Measurements from ENCODE around the gene NANOGP8. TPM values are rescaled to one million over a fixed set of nuclear protein-coding genes. Genes with fewer than 3 reads are reported as not detected.

NANOGP8 gene
- total RNA-seq, 1 experiment from 2014 or later: not detected

GRCh38 chr15:35060591-35060990, 24.5 kb downstream of the NANOGP8 start:
- intact Hi-C loops (cut with micrococcal nuclease; ENCODE audit: unreplicated experiment): no loop called here
- no peaks in the 10 kb centered on the region for H3K9me3 Mint-ChIP-seq (ENCODE audit: unreplicated experiment)
- no TSS peak for BruUV-seq (replicated peaks)
- no peaks in the 10 kb centered on the region for H3K4me1 Mint-ChIP-seq (ENCODE audit: low read depth, unreplicated experiment)
- TF ChIP-seq CTCF (IDR thresholded peaks at IDR 0.05; ENCODE audit: insufficient read depth in 1 of 2, low read depth in 1 of 2, low read length in 1 of 2, severe bottlenecking in 1 of 2, unreplicated experiment in 1 of 2): no peak
- no peaks in the 10 kb centered on the region for H3K36me3 Mint-ChIP-seq (ENCODE audit: insufficient read depth, unreplicated experiment)
- H3K4me3 Mint-ChIP-seq (ENCODE audit: unreplicated experiment): no peak overlapping the region
- Histone ChIP-seq H3K4me1 (no peaks in the 10 kb centered on the region), H3K36me3 (ENCODE audit: control insufficient read depth, insufficient read depth, low read length) (no peaks in the 10 kb centered on the region), H3K4me3 (ENCODE audit: low read depth, low read length) (no peak overlapping the region), H3K27me3 (replicated peaks; ENCODE audit: control insufficient read depth, insufficient read depth, low read length) (no peaks in the 10 kb centered on the region), H3K9me3 (no peaks in the 10 kb centered on the region)
- CTCF ChIA-PET: interaction anchor here (0.7 kb wide), 1 partner anchor 956 kb away, joined by 3 read pairs; no protein-coding TSS in a partner anchor
- no peak overlapping the region for H3K27ac Mint-ChIP-seq (ENCODE audit: unreplicated experiment)
- H3K27me3 Mint-ChIP-seq (ENCODE audit: insufficient read depth, unreplicated experiment): peaks cover 3% of the 10 kb centered on the region
- no peak for DNase-seq
- POLR2A ChIA-PET: no interaction called here

- Mint-ChIP-seq H3K36me3 (ENCODE audit: insufficient read depth, unreplicated experiment) (no peaks in the 10 kb centered on the region), H3K27ac (ENCODE audit: unreplicated experiment) (no peak overlapping the region), H3K27me3 (ENCODE audit: insufficient read depth, unreplicated experiment) (peaks cover 3% of the 10 kb centered on the region), H3K4me1 (ENCODE audit: low read depth, unreplicated experiment) (no peaks in the 10 kb centered on the region), H3K9me3 (ENCODE audit: unreplicated experiment) (no peaks in the 10 kb centered on the region), H3K4me3 (ENCODE audit: unreplicated experiment) (no peak overlapping the region)
- no peaks in the 10 kb centered on the region for H3K4me1 ChIP-seq
- POLR2A ChIA-PET: no interaction called here
- no peaks in the 10 kb centered on the region for H3K36me3 ChIP-seq (ENCODE audit: control insufficient read depth, insufficient read depth, low read length)
- CTCF ChIA-PET: no interaction called here
- H3K9me3 ChIP-seq: no peaks in the 10 kb centered on the region
- no peak for TF ChIP-seq CTCF (IDR thresholded peaks at IDR 0.05; ENCODE audit: insufficient read depth in 1 of 2, low read depth in 1 of 2, low read length in 1 of 2, severe bottlenecking in 1 of 2, unreplicated experiment in 1 of 2)
- H3K4me3 ChIP-seq (ENCODE audit: low read depth, low read length): no peak overlapping the region
- no peaks in the 10 kb centered on the region for H3K27me3 ChIP-seq (replicated peaks; ENCODE audit: control insufficient read depth, insufficient read depth, low read length)
- no peak for DNase-seq
- BruUV-seq (replicated peaks): no TSS peak
- intact Hi-C loops (cut with micrococcal nuclease; ENCODE audit: unreplicated experiment): no loop called here
Observed at GRCh38 chr15:35058534-35059054, 26.5 kb downstream of the NANOGP8 start.

GRCh38 chr15:35055416-35056105, 29.5 kb downstream of the NANOGP8 start:
- no peaks in the 10 kb centered on the region for H3K4me1 Mint-ChIP-seq (ENCODE audit: low read depth, unreplicated experiment)
- intact Hi-C loops (cut with micrococcal nuclease; ENCODE audit: unreplicated experiment): no loop called here
- Histone ChIP-seq H3K9me3 (no peaks in the 10 kb centered on the region), H3K36me3 (ENCODE audit: control insufficient read depth, insufficient read depth, low read length) (no peaks in the 10 kb centered on the region), H3K27me3 (replicated peaks; ENCODE audit: control insufficient read depth, insufficient read depth, low read length) (no peaks in the 10 kb centered on the region), H3K4me3 (ENCODE audit: low read depth, low read length) (no peak overlapping the region), H3K4me1 (no peaks in the 10 kb centered on the region)
- no peak overlapping the region for H3K4me3 Mint-ChIP-seq (ENCODE audit: unreplicated experiment)
- BruUV-seq (replicated peaks): no TSS peak
- no peak overlapping the region for H3K27ac Mint-ChIP-seq (ENCODE audit: unreplicated experiment)
- peaks cover 3% of the 10 kb centered on the region for H3K27me3 Mint-ChIP-seq (ENCODE audit: insufficient read depth, unreplicated experiment)
- no peak for DNase-seq
- no peaks in the 10 kb centered on the region for H3K36me3 Mint-ChIP-seq (ENCODE audit: insufficient read depth, unreplicated experiment)
- ChIA-PET POLR2A (no interaction called here), CTCF (no interaction called here)
- H3K9me3 Mint-ChIP-seq (ENCODE audit: unreplicated experiment): no peaks in the 10 kb centered on the region
- no peak for TF ChIP-seq CTCF (IDR thresholded peaks at IDR 0.05; ENCODE audit: insufficient read depth in 1 of 2, low read depth in 1 of 2, low read length in 1 of 2, severe bottlenecking in 1 of 2, unreplicated experiment in 1 of 2)
